HL-60 (cell line): Measurements from ENCODE around the gene HNRNPL.

Source experiments
- DNase-seq, 2 experiments: peaks; one replicate each; pipeline ENCODE4 v3.0.0-alpha.2; 2010 to 2020; ENCODE audit warnings: low read depth in 1 of 2, low spot score in 1 of 2
- H3K27ac ChIP-seq: fragments of 250-450 bp; sonication (Bioruptor Pico); replicated peaks from 2 replicates; pipeline ENCODE4 v1.5.1; 2020; ENCODE audit warnings: mild to moderate bottlenecking, moderate library complexity
- H3K27me3 ChIP-seq: fragments of 250-450 bp; sonication (Bioruptor Pico); 2 replicates; pipeline ENCODE4 v1.5.1; 2021; ENCODE audit warnings: mild to moderate bottlenecking, moderate library complexity; ENCODE audit not compliant: insufficient read depth, poor library complexity, severe bottlenecking
- H3K4me3 ChIP-seq: replicated peaks from 2 replicates; pipeline ENCODE4 v1.5.1; 2011; ENCODE audit warnings: mild to moderate bottlenecking, control low read depth, low read length; ENCODE audit not compliant: insufficient read depth
- CTCF ChIP-seq: IDR thresholded peaks from one replicate; pipeline ENCODE4 v1.5.1; 2011; ENCODE audit warnings: low read length, control low read depth, inconsistent platforms; ENCODE audit not compliant: insufficient read depth
- GABPA ChIP-seq: IDR thresholded peaks from 2 replicates; pipeline ENCODE4 v1.6.1; 2012; ENCODE audit warnings: low read depth
- POLR2AphosphoS5 ChIP-seq: IDR thresholded peaks from 2 replicates; pipeline ENCODE4 v1.6.1; 2012; ENCODE audit warnings: low read depth
- REST ChIP-seq: IDR thresholded peaks from 2 replicates; pipeline ENCODE4 v1.6.1; 2012; ENCODE audit warnings: low read depth; ENCODE audit not compliant: insufficient replicate concordance
- SPI1 ChIP-seq: IDR thresholded peaks from 2 replicates; pipeline ENCODE4 v1.6.1; 2012; ENCODE audit warnings: low read depth, mild to moderate bottlenecking, borderline replicate concordance

Gene HNRNPL

GRCh38 chr19:38843175-38843758 lies 6.5 kb downstream of the HNRNPL start:
- H3K4me3 ChIP-seq, result no peak overlapping the region
- DNase-seq, result no peak
- H3K27me3 ChIP-seq, result no peaks in the 10 kb centered on the region
- no peak overlapping the region for H3K27ac ChIP-seq
- TF ChIP-seq GABPA (no peak), POLR2AphosphoS5 (no peak), CTCF (no peak), SPI1 (no peak), REST (no peak)

- Histone ChIP-seq H3K27ac (no peak overlapping the region), H3K27me3 (no peaks in the 10 kb centered on the region), H3K4me3 (no peak overlapping the region)
- no peak for DNase-seq
- TF ChIP-seq SPI1 (no peak), CTCF (no peak), POLR2AphosphoS5 (0 out of 2 replicates have a peak, but pooled peaks have one; percentile 9), GABPA (no peak), REST (no peak)
Observed at GRCh38 chr19:38842439-38843174, 7.2 kb downstream of the HNRNPL start.

GRCh38 chr19:38841787-38842438 lies 7.9 kb downstream of the HNRNPL start:
- TF ChIP-seq CTCF (no peak), POLR2AphosphoS5 (no peak), GABPA (no peak), SPI1 (no peak), REST (no peak)
- Histone ChIP-seq H3K27me3 (no peaks in the 10 kb centered on the region), H3K4me3 (no peak overlapping the region), H3K27ac (no peak overlapping the region)
- DNase-seq, result no peak
